Astrocyte of the spinal cord (primary cell): Measurements from ENCODE around the gene SRSF4.
A peak's percentile ranks its signal among the peaks of the same experiment; 100 is the strongest.

Experiments used
- DNase-seq: peaks from one replicate; pipeline ENCODE4 v3.0.0; 2011; ENCODE audit warnings: low read depth, low spot score
- H3K4me3 ChIP-seq: 2 replicates; pipeline ENCODE4 v1.5.1; 2011; ENCODE audit warnings: low read depth, mild to moderate bottlenecking, low read length, moderate library complexity
- in situ Hi-C: cut with HindIII; loops from 2 replicates; pipeline ENCODE4 v1.10.0; 2017; ENCODE audit warnings: low sequenced_read_pairs
- TF ChIP-seq, protein P1 (sequence below): IDR thresholded peaks from 2 replicates; pipeline ENCODE4 v1.5.1; 2012; ENCODE audit warnings: low read depth, mild to moderate bottlenecking, low read length, inconsistent platforms

The SRSF4 gene

DNA sequence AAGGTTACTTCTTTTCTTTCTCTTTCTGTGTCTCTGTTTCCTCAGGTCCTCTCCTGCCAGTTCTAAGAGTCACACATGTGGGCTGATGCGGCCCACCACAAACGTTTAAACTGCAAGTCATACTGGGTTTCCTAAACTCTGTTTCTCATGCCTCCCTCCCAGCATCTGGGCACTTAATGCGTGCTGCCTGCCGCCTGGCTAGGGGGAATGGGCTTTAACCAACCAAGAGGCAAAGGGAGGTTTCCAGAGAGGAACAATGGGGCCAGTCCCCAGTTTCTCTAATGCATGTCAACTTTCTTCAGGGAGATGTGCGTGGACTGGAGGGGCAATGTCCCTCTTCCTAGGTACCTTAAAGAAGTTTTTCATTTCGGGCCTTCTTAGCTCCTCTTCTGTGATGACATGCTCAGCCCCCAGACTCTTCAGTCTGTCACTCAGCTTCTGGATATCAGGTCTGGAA lies 19.9 kb upstream of the SRSF4 start:
- TF ChIP-seq, protein P1, sequence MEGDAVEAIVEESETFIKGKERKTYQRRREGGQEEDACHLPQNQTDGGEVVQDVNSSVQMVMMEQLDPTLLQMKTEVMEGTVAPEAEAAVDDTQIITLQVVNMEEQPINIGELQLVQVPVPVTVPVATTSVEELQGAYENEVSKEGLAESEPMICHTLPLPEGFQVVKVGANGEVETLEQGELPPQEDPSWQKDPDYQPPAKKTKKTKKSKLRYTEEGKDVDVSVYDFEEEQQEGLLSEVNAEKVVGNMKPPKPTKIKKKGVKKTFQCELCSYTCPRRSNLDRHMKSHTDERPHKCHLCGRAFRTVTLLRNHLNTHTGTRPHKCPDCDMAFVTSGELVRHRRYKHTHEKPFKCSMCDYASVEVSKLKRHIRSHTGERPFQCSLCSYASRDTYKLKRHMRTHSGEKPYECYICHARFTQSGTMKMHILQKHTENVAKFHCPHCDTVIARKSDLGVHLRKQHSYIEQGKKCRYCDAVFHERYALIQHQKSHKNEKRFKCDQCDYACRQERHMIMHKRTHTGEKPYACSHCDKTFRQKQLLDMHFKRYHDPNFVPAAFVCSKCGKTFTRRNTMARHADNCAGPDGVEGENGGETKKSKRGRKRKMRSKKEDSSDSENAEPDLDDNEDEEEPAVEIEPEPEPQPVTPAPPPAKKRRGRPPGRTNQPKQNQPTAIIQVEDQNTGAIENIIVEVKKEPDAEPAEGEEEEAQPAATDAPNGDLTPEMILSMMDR: no peak
- in situ Hi-C loops: no loop called here
- DNase-seq: no peak
- H3K4me3 ChIP-seq: no peak overlapping the region

DNA sequence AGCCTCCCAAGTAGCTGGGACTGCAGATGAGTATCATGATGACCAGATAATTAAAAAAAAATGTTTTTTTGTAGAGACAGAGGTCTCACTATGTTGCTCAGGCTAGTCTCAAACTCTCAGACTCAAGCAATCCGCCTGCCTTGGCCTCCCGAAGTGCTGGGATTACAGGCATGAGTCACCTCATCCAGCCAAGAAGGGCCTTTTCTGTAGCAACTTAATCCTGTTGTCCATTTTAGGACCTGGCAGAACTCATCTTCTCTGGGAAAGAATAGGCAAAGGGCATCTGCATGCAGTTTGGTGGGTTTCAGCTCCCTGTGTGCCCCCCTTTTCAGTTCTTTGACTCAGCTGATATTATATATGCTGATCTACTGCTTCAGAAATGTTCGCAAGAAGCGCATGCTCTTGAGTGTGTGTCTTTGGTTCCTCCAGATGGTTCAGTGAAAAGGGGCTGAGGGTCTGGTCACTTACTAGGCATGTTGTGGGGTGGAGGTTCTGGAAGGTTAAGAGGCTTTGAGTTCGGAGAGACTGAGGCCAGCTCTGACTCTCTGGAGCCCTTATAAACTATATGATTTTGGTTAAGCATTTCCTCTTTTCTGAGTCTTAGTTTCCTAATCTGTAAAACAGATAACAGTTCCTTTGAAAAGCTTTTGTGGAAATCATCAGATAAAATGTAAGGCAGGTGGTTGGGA lies 19.4 kb upstream of the SRSF4 start:
- H3K4me3 ChIP-seq: no peak overlapping the region
- DNase-seq: no peak
- in situ Hi-C loops: no loop called here
- TF ChIP-seq, protein P1: no peak

DNA sequence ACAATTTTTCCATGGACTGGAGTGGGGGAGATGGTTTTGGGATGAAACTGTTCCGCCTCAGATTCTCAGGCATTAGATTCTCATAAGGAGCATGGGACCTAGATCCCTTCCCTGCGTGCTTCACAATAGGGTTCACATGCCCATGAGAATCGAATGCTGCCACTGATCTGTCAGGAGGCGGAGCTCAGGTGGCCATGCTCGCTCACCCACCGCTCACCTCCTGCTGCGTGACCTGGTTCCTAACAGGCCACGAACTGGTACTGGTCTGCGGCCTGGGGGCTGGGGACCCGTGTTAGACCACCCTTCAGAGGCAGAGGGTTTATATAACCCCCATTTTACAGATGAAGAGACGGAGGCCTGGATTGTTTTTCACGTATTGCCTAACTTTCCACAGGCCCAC lies 16.3 kb upstream of the SRSF4 start:
- TF ChIP-seq, protein P1: no peak
- no peak for DNase-seq
- no peak overlapping the region for H3K4me3 ChIP-seq
- in situ Hi-C loops: no loop called here

DNA sequence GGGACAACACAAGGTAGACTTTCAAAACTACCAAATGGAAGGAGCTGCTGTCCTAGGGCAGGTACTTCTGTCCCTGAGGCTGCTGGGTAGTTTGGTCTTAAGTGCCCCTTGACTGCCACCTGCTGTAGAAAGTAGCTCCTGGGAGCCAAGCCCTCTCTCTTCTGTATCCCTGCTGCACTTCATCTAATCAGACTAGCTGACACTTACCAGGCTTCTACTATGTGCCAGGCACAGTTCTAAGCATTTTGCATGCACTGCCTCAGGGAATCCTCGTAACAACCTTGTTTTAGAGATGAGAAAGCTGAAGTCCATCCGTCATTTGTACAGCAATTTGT lies 15.9 kb upstream of the SRSF4 start:
- in situ Hi-C loops: no loop called here
- TF ChIP-seq, protein P1: peak; percentile 60
- no peak overlapping the region for H3K4me3 ChIP-seq
- DNase-seq: peak; percentile 59

DNA sequence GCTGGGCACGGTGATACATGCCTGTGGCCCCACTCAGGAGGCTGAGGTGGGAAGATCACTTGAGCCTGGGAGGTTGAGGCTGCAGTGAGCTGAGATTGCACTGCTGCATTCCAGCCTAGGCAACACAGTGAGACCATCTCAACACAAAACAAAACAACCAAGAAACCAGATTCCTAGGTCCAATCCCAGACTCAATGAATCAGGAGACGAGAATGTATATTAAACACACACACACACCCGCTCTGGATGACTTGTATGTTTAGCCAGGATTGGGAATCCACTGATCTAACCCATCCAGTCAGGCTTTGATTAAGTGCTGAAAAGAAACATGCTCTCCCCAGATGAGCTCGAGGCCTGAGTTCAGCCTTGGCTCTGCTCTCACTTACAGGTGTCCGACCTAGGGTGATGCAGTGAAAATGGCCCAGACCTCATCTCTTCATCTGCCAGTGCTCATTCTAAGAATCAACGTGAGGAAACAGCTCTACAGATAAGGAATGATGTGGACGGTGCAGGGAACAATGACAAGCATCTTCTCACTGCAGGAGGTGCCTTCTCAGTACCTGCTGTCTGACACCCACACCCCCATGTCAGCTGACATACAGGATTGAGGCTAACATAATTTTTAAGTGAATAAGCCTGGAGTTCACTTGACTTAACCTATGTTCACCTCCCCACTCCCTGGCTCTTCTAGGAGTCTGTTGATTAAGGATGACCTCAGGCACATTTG lies 15.3 kb upstream of the SRSF4 start:
- peak; percentile 85 for DNase-seq
- TF ChIP-seq, protein P1: no peak
- in situ Hi-C loops: no loop called here
- no peak overlapping the region for H3K4me3 ChIP-seq

DNA sequence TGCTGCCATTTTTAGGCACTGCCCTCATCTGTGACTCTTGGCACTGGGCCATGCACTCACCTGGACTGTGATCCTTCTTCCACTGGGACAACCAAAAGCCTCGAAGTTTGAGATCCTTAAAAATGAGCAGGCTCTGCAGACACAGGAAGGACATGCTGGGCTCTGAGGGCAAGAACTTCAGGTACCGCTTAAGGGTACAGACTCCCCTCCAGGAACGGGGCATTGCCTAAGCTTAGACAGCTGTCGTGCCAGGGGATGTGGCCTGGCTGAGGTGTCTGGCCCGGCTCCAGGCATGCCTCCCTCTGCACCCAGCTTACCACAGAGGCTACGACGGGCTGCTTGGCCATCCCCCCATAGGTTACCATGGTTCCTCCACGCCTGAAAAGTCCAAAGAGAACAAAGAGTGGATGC lies 14.2 kb upstream of the SRSF4 start:
- TF ChIP-seq, protein P1: no peak
- DNase-seq: peak; percentile 39
- in situ Hi-C loops: no loop called here
- no peak overlapping the region for H3K4me3 ChIP-seq
